Adipocyte (in vitro differentiated cells): ENCODE results near the gene LIN7B.
"Not testable (repeated sequence)": the region's sequence is repeated elsewhere in the genome, so short reads cannot be mapped to it uniquely, and the experiment has no call there.

Experiments used
- DNase-seq: peaks from one replicate; pipeline ENCODE4 v3.0.0-alpha.2; 2015; ENCODE audit warnings: low read depth
- H3K27me3 ChIP-seq: replicated peaks from 2 replicates; pipeline ENCODE4 v1.7.0; 2013; ENCODE audit warnings: mild to moderate bottlenecking, low read length, moderate library complexity; ENCODE audit not compliant: control insufficient read depth, insufficient read depth
- H3K36me3 ChIP-seq: 2 replicates; pipeline ENCODE4 v1.7.0; 2013; ENCODE audit warnings: low read length, mild to moderate bottlenecking, moderate library complexity; ENCODE audit not compliant: control insufficient read depth, insufficient read depth, severe bottlenecking
- H3K4me1 ChIP-seq: 2 replicates; pipeline ENCODE4 v1.7.0; 2013; ENCODE audit warnings: mild to moderate bottlenecking, low read length, moderate library complexity; ENCODE audit not compliant: control insufficient read depth, insufficient read depth
- H3K4me3 ChIP-seq: 2 replicates; pipeline ENCODE4 v1.7.0; 2013; ENCODE audit warnings: mild to moderate bottlenecking, low read length, moderate library complexity
- H3K9ac ChIP-seq: 2 replicates; pipeline ENCODE4 v1.7.0; 2013; ENCODE audit warnings: mild to moderate bottlenecking, low read length, moderate library complexity
- H3K9me3 ChIP-seq: 2 replicates; pipeline ENCODE4 v1.7.0; 2013; ENCODE audit warnings: mild to moderate bottlenecking, low read length, moderate library complexity; ENCODE audit not compliant: control insufficient read depth

The LIN7B gene, protein sequence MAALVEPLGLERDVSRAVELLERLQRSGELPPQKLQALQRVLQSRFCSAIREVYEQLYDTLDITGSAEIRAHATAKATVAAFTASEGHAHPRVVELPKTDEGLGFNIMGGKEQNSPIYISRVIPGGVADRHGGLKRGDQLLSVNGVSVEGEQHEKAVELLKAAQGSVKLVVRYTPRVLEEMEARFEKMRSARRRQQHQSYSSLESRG

DNA sequence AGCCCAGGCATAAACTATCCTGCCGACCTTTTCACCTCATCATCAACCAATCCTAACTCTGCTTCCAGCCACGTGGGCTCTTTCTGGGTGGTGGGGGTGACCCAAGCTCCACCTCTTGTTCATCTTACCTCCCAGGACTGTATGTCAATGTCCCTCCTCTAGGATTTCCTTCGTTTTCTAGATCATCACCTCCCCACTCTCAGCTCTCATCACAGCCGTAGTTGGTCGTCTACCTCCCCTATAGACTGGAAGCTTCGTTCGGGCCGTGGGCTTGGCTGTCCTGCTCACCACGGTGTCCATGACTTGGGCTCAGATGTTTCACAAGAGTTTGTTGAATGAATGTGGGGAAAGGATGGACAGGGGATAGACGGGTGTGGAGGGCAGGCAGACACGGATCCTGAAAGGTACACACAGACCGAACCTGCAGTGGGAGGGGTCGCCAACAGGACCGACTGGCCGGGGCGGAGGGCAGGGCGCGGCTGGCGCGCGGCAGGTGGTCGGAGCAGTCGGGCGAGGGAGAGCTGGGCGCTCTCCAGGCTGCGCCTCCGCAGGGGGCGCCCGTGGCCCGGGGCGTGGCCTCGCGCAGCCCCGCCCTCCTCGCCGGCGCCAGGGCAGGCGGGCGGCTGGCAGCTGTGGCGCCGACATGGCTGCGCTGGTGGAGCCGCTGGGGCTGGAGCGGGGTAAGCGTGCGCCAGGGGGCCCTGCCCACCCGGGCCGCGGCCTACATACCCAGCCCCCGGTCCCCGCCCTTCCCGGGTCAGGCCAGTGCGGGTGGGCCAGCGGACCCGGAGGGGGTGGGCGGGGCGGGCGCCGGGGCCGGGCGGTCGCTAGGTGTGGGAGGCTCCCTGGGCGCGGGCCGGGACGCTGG lies at the start of gene LIN7B:
TSS of gene LIN7B (plus strand) at position 609 of the 868 bp plus-strand sequence. CDS start at position 644, 35 bp downstream.
- peaks cover 37% of the 10 kb centered on the region for H3K4me1 ChIP-seq
- DNase-seq, result peak; percentile 88
- no peaks in the 10 kb centered on the region for H3K27me3 ChIP-seq
- H3K36me3 ChIP-seq, result peaks cover 9% of the 10 kb centered on the region
- peak within 1 kb of the TSS; percentile 89 for H3K9ac ChIP-seq
- H3K4me3 ChIP-seq, result peak within 1 kb of the TSS; percentile 86
- H3K9me3 ChIP-seq, result no peaks in the 10 kb centered on the region

DNA sequence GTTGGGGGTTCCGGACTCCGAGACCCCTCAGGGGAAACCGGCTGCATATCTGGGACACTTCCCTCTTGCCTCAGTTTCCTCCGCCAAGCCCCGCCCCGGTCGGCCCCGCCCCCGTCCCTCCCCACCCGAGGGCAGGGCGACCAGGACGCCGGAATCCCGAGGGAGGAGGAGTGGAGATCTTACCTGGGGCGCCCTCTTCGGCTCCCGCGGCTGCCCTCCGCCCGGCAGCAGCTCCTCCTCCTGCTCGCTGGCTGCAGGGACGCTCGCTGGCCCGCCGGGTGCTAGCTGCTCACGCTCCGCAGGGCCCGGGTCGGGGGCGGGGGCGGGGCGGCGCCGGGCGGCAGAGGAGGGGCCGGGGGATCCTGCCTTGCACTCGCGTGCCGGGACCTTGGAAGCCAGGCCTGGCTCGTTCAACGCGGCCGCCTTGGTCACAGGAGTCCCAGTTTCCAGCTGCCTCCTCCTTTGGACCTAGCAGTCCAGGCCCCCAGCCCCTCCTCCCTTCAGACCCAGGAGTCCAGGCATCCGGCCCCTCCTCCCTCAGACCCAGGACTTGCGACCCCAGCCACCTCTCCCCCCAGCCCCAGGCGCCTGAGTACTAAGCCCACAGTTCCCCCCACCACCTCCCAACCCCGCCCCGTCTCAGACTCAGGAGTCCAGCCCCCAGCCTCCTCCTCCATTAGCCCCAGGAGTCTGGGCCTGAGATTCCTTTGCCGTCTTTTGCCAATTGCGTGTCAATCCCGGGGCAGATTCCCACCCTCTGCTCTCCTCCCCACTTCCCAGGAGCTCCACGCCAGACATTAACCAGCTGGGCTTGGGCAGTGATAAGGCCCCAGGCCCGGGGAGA lies 49.2 kb upstream of the LIN7B start, which contains the start of gene NTF4:
TSS of gene NTF4 (minus strand) at position 51 of the 844 bp plus-strand sequence. CDS start 2,821 bp downstream, outside the sequence.
- H3K36me3 ChIP-seq, result no peaks in the 10 kb centered on the region
- no peak within 1 kb of the TSS for H3K9ac ChIP-seq
- H3K9me3 ChIP-seq, result peaks cover 8% of the 10 kb centered on the region
- peaks cover 43% of the 10 kb centered on the region for H3K27me3 ChIP-seq
- no peak within 1 kb of the TSS for H3K4me3 ChIP-seq
- no peaks in the 10 kb centered on the region for H3K4me1 ChIP-seq
- peak; percentile 42 for DNase-seq

DNA sequence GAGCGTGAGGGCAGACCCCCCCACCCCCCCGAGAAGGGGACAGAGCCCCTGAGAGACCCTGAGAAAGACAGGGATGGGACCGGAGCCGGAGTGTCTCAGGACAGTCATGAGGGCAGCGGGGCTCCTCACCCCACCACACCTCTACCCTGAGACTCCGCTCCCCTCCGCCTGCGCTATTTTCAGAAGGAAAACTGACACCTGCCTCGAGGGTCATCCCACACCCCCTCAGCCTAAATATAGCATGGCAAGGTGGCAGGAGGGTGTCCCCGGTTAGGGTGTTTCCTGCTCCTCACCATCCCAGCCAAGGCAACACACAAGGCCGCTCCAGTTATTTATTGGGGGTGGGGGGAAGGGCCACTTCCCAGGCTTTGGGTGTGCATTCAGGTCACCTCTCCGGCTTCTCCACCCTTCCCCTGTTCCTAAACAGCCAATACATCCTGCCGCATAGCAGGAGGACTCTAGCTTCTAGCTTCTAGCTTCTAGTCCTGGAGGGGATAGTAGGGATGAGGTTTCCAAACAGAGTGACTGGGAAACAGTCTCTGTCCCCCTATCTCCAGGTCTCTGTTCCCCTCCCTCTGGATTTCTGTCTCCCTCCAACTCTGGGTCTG lies 48.2 kb upstream of the LIN7B start:
- no peak for DNase-seq

DNA sequence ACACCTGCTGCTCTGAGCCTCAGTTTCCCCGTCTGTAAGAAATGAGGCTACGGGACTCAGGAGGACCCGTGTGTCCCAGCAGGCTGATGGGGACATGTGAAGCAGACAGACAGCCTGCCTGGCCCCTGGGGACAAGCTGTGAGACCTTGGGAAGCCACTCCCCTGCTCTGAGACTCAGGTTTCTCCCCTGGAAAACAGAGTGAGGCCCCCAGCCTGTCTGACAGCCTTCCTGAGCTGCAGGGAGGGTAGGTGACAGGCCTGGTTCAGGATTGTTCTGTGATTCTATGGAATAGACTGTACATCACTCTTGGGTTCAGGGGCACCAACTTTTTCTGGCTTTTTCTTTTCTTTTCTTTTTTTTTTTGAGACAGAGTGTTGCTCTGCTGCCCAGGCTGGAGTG lies 46.6 kb upstream of the LIN7B start:
- Histone ChIP-seq H3K4me1 (no peaks in the 10 kb centered on the region), H3K9ac (no peak overlapping the region), H3K4me3 (no peak overlapping the region), H3K9me3 (peaks cover 8% of the 10 kb centered on the region), H3K27me3 (peaks cover 48% of the 10 kb centered on the region), H3K36me3 (no peaks in the 10 kb centered on the region)
- no peak for DNase-seq

More for the DNA sequence above, 48.2 kb upstream of the LIN7B start:
- no peaks in the 10 kb centered on the region for H3K4me1 ChIP-seq
- H3K9ac ChIP-seq, result no peak overlapping the region
- no peaks in the 10 kb centered on the region for H3K36me3 ChIP-seq
- H3K27me3 ChIP-seq, result peaks cover 44% of the 10 kb centered on the region
- no peak overlapping the region for H3K4me3 ChIP-seq
- H3K9me3 ChIP-seq, result peaks cover 8% of the 10 kb centered on the region

DNA sequence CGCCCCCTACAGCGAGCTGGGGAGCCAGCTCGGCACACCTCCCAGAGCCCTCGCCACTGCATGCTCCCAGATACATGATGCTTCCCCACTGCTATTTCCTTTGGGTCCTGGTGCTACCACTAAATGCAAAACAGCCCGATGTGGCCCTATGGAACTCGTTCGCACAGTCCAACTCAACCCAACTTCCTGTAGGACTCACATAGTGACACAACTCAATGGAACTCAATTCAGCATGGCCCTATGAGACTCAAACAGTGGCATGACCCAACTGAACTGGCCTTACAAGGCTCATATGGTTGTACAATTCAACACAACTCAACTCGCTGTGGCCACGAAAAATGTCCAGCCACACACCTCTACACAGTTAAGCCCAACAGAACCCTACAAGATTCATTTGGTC lies 45.1 kb upstream of the LIN7B start:
- peaks cover 55% of the 10 kb centered on the region for H3K27me3 ChIP-seq
- H3K4me3 ChIP-seq, result no peak overlapping the region

DNA sequence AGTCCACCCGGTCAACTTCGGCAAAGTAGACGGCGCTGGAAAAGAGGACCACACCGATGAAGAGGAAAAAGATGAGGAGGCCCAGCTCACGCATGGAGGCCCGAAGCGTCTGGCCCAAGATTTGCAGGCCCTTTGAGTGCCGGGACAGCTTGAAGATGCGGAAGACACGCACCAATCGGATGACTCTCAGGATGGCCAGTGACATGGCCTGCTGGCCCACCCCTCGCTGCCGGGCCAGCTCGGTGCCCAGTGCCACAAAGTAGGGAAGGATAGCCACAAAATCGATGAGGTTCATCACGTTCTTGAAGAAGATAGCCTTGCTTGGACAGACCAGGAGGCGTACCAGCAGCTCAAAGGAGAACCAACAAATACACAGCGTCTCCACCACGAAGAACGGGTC lies 43.8 kb upstream of the LIN7B start:
- Histone ChIP-seq H3K9me3 (peaks cover 8% of the 10 kb centered on the region), H3K27me3 (peaks cover 48% of the 10 kb centered on the region), H3K36me3 (no peaks in the 10 kb centered on the region), H3K4me1 (no peaks in the 10 kb centered on the region), H3K4me3 (no peak overlapping the region), H3K9ac (no peak overlapping the region)
- DNase-seq, result no peak

More for the DNA sequence above, 45.1 kb upstream of the LIN7B start:
- DNase-seq, result no peak
- Histone ChIP-seq H3K9ac (no peak overlapping the region), H3K9me3 (peaks cover 8% of the 10 kb centered on the region), H3K36me3 (no peaks in the 10 kb centered on the region), H3K4me1 (no peaks in the 10 kb centered on the region)

DNA sequence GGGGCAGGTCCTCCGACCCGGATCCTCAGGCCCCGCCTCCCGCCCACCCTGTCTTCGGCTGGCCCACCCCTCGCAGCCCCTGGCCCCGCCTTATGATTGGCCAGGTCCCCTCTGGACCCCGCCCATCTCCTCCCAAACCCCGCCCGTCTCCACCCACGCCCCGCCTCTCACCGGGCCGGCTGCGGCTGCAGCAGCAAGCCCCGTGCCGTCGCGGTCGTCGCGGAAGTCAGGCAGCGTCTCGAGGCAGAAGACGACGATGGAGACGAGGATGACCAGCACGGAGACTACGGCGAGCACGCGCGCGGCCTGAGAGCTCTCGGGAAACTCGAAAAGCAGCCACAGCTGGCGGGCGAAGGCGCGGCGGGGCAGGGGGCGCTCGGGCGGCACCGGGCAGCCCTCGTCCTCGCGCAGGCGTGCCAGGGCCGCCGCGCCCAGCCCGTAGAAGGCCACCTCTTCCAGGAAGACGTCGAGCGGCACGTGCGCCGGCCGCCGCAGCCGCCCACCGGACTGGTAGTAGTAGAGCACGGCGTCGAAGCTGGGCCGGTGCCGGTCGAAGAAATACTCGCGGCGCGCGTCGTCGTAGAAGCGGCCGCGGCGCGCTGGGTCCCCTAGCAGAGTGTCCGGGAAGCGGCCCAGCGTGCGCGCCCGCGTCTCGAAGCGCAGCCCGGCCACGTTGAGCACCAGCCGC lies 42.2 kb upstream of the LIN7B start:
- H3K9me3 ChIP-seq, result peaks cover 8% of the 10 kb centered on the region
- H3K36me3 ChIP-seq, result no peaks in the 10 kb centered on the region
- no peaks in the 10 kb centered on the region for H3K4me1 ChIP-seq
- no peak for DNase-seq
- H3K27me3 ChIP-seq, result peaks cover 38% of the 10 kb centered on the region
- H3K4me3 ChIP-seq, result no peak overlapping the region
- no peak overlapping the region for H3K9ac ChIP-seq

DNA sequence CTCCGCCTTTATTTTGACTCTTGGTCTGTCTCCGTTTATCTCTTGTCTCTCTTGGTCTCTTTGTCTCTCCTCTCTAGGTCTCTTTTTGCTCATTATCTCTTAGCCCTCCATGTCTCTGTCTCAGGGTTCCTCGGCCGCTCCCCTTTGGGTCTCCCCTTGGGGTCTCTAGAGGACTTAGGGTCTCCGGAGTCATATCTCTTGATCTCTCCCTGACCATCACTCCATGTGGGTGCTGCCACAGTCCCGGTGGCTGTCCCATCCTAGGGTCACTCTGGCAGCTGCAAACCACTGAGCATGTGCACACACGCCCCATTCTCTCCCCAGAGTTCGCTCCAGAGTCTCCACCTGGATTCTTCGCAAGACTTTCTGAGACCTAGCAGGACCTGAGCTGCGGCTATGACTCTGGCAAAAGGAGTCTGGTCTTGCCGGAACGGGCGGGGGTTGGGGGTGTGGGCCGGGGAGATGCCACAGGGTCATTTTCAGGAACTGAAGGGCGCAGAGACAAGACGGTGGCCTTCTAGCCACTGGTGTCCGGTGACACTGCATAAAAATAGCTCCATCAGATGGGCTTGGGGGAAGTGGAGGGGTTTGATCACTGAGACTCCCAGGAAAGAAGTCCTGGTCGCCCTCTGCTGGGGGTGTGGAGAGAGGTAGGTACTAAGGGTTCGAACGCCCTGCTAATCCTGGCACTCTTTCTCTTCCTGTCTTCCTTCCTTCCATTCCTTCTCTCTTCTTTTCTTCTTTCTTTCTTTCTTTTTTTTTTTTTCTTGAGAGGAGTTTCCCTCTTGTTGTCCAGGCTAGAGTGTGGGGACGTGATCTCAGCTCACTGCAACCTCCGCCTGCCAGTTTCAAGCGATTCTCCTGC lies 40.4 kb upstream of the LIN7B start:
- DNase-seq, result no peak
- H3K9me3 ChIP-seq, result peaks cover 7% of the 10 kb centered on the region
- peaks cover 30% of the 10 kb centered on the region for H3K27me3 ChIP-seq
- H3K4me3 ChIP-seq, result no peak overlapping the region
- H3K4me1 ChIP-seq, result no peaks in the 10 kb centered on the region
- no peaks in the 10 kb centered on the region for H3K36me3 ChIP-seq
- H3K9ac ChIP-seq, result no peak overlapping the region

DNA sequence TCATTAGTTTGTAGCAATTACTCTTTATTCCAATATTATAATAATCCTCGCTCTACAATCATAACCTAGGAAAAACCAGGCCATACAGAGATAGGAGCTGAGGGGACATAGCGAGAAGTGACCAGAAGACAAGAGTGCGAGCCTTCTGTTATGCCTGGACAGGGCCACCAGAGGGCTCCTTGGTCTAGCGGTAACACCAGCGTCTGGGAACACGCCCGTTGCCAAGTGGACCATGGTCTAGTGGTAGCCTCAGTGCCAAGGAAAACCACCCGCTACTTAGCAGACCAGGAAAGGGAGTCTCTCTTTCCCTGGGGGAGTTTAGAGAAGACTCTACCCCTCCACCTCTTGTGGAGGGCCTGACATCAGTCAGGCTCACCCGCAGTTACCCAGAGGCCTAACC lies 39.3 kb upstream of the LIN7B start:
- H3K36me3 ChIP-seq, H3K9ac ChIP-seq, H3K9me3 ChIP-seq, H3K4me3 ChIP-seq, H3K4me1 ChIP-seq: not testable (repeated sequence)
- DNase-seq, result peak; percentile 73
- H3K27me3 ChIP-seq, result peaks cover 25% of the 10 kb centered on the region

DNA sequence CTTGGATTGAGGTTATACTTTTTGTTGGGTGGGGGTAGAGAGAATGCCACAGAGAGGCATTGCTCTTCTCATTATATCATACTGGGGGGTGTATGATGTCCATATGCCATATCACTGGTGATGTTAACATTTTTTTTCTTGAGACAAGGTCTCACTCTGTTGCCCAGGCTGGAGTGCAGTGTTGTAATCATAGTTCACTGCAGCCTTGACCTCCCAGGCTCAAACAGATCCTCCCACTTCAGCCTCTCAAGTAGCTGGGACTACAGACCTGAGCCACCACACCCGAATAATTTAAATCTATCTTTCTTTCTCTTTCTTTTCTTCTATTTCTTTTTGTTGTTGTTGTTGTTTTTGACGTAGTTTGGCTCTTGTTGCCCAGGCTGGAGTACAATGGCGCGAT lies 33.8 kb upstream of the LIN7B start:
- Histone ChIP-seq H3K4me1 (peaks cover 3% of the 10 kb centered on the region), H3K4me3 (no peak overlapping the region), H3K9ac (no peak overlapping the region), H3K9me3 (no peaks in the 10 kb centered on the region), H3K36me3 (no peaks in the 10 kb centered on the region), H3K27me3 (no peaks in the 10 kb centered on the region)
- no peak for DNase-seq
